Transverse colon (tissue), 4 donors: ENCODE data around the gene RPTOR. TPM values are rescaled to one million over a fixed set of nuclear protein-coding genes. Genes with fewer than 3 reads are reported as not detected.

Source experiments
- DNase-seq: peaks from one replicate; pipeline ENCODE4 v3.0.0-alpha.2; 2019
- H3K27ac ChIP-seq, 4 donors: fragments of 200-600 bp; sonication (generic); 2 replicates each; pipeline ENCODE4 v1.5.1; 2016 to 2018; ENCODE audit warnings: inconsistent platforms in 4 of 4
- H3K27me3 ChIP-seq: fragments of 200-600 bp; sonication (generic); 2 replicates; pipeline ENCODE4 v1.5.1; 2017; ENCODE audit warnings: inconsistent platforms
- H3K36me3 ChIP-seq, 4 donors: fragments of 200-600 bp; sonication (generic); 2 replicates each; pipeline ENCODE4 v1.5.1; 2017 to 2019; ENCODE audit warnings: inconsistent platforms in 4 of 4
- H3K4me1 ChIP-seq, 4 donors: fragments of 200-600 bp; sonication (generic); 2 replicates each; pipeline ENCODE4 v1.5.1; 2017 to 2020; ENCODE audit warnings: inconsistent platforms in 4 of 4
- H3K4me3 ChIP-seq, 4 donors: fragments of 200-600 bp; sonication (generic); 1 replicate in 1 of 4; 2 replicates in 3 of 4; pipeline versions ENCODE4 v1.5.1 to v1.6.1; 2017 to 2019; ENCODE audit warnings: inconsistent platforms in 4 of 4
- H3K9me3 ChIP-seq, 2 donors: fragments of 200-600 bp; sonication (generic); 2 replicates each; pipeline ENCODE4 v1.5.1; 2017 to 2019; ENCODE audit warnings: inconsistent platforms in 2 of 2
- EP300 ChIP-seq: sonication (generic); formaldehyde crosslinking; IDR thresholded peaks from one replicate; pipeline ENCODE4 v1.6.1; 2017; ENCODE audit warnings: antibody characterized with exemption, low read depth
- POLR2A ChIP-seq: fragments of 450-650 bp; IDR thresholded peaks from one replicate; pipeline ENCODE4 v1.6.1; 2016; ENCODE audit warnings: antibody characterized with exemption, mild to moderate bottlenecking, moderate library complexity
- POLR2AphosphoS5 ChIP-seq, 3 donors: sonication (generic); formaldehyde crosslinking; IDR thresholded peaks; one replicate each; pipeline ENCODE4 v1.6.1; 2016; ENCODE audit warnings: antibody characterized with exemption in 3 of 3
- WGBS, 2 donors: methylation state at CpG; one replicate each; pipeline ENCODE4 v1.1.5; 2018; ENCODE audit warnings: low coverage in 1 of 2; 5-methylcytosine and 5-hydroxymethylcytosine counted together
- in situ Hi-C, 4 donors: fragments of 200-750 bp; cut with MboI; loops; one replicate each; pipeline versions ENCODE4 v1.15.0 to v1.15.1; 2017; ENCODE audit warnings: low sequenced_read_pairs in 3 of 4, low pct_ligation_motif_present in 1 of 4, low pct_unique_long_range_greater_than_20kb in 1 of 4
- intact Hi-C: fragments of 100-400 bp; cut with DNase I; formaldehyde crosslinking; loops from one replicate; pipeline ENCODE4 v1.15.1; 2023; ENCODE audit warnings: low total_unique reads
- total RNA-seq, 4 donors: library from RNA; depleted of rRNA; stranded (reverse); fragments of >200 nt; gene quantifications; one replicate each; pipeline ENCODE4 v1.1.0, GENCODE V29; 2016
- TF ChIP-seq, protein P1 (sequence below), 5 experiments: fragments of 200-600 bp in 3 of 5; fragments of 450-650 bp in 2 of 5; sonication (generic) in 3 of 5; IDR thresholded peaks; 1 replicate in 2 of 5; 2 replicates in 3 of 5; pipeline ENCODE4 v1.5.1; 2016 to 2017; ENCODE audit warnings: antibody characterized with exemption in 5 of 5, inconsistent platforms in 3 of 5, mild to moderate bottlenecking in 2 of 5, moderate library complexity in 1 of 5

Gene RPTOR
- total RNA-seq, 4 donors from 2014 or later, result 28.9 to 79.3 (median 48.0) TPM

GRCh38 chr17:80640366-80641084 lies 95.9 kb downstream of the RPTOR start:
- intact Hi-C loops (no loop called here), in situ Hi-C loops (no loop called here)
- 94 to 95% methylated on average over 16 to 19 of the region's 19 CpGs for WGBS, 2 donors
- Histone ChIP-seq H3K27ac (no peak overlapping the region), H3K4me3 (no peak overlapping the region), H3K27me3 (no peaks in the 10 kb centered on the region), H3K4me1 (peaks cover 0 to 8% (median 3%) of the 10 kb centered on the region in 4 donors), H3K36me3 (no peaks in the 10 kb centered on the region), H3K9me3 (no peaks in the 10 kb centered on the region)
- no peak for DNase-seq
- TF ChIP-seq POLR2A, result no peak
- TF ChIP-seq, protein P1, sequence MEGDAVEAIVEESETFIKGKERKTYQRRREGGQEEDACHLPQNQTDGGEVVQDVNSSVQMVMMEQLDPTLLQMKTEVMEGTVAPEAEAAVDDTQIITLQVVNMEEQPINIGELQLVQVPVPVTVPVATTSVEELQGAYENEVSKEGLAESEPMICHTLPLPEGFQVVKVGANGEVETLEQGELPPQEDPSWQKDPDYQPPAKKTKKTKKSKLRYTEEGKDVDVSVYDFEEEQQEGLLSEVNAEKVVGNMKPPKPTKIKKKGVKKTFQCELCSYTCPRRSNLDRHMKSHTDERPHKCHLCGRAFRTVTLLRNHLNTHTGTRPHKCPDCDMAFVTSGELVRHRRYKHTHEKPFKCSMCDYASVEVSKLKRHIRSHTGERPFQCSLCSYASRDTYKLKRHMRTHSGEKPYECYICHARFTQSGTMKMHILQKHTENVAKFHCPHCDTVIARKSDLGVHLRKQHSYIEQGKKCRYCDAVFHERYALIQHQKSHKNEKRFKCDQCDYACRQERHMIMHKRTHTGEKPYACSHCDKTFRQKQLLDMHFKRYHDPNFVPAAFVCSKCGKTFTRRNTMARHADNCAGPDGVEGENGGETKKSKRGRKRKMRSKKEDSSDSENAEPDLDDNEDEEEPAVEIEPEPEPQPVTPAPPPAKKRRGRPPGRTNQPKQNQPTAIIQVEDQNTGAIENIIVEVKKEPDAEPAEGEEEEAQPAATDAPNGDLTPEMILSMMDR (IDR thresholded peaks at IDR 0.05), result no peak
- no peak for TF ChIP-seq EP300
- no peak for TF ChIP-seq POLR2AphosphoS5 (IDR thresholded peaks at IDR 0.05)

DNA sequence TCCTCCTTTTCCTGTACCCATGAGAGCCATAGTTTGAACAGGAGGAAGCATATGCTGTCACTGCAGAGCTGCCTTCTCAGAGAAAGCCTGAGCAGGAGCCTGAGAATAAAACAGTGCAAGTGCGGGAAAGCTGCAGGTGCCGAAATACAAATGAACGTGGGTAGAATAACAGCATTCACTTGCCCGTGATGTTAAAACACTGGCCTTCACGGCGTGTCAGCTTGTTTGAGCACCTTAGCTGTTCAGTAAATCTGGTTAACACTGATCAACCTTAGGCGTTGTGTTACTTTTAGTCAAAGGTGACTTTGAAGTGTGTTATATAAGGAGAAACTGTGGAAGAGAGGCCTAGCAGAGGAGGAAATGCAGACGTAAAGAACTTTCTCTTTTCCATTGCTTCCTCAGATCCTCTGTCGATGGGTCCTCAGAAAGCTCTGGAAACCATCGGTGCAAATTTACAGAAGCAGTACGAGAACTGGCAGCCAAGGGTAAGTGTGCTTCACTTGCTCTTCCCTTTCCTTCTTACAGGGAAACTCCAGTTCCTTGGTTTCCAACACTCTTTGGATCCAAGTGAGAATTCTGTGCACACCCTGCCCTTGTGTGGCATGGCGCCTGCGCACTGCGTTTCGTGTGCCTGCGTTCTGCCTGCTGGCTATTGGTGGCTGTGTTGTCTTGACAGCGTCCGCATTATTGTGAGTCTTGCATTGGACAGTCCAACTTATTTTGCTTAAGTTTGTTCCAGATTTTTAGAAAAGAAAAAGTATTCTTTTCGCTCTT lies 98.9 kb downstream of the RPTOR start:
- Histone ChIP-seq H3K9me3 (no peaks in the 10 kb centered on the region), H3K27me3 (no peaks in the 10 kb centered on the region), H3K27ac (no peak overlapping the region), H3K4me3 (no peak overlapping the region), H3K4me1 (no peaks in the 10 kb centered on the region), H3K36me3 (no peaks in the 10 kb centered on the region)
- TF ChIP-seq POLR2A (no peak), EP300 (no peak), POLR2AphosphoS5 (IDR thresholded peaks at IDR 0.05) (no peak)
- TF ChIP-seq, protein P1 (IDR thresholded peaks at IDR 0.05), result no peak
- intact Hi-C loops, result no loop called here
- no peak for DNase-seq
- in situ Hi-C loops, result no loop called here
- 94 to 98% methylated on average over 16 to 19 of the region's 19 CpGs for WGBS, 2 donors

DNA sequence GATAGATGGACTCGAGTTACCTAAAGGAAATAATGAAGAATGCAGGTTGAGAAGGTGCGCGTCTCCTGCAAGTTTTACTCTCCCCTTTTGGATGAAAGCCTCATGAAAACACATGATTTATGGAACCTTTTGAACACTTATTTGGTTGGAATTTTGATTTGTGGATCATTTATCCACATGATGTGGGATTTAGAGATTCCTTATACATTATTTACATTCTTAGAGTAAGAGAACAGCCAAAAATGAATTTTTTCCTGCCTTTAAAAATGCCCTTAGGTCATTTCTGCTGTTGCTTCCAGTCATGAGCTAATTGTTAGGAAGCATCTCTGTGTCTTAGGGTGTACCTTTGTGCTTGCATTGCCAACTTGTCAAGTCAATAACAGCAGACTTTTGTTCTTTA lies 99.9 kb downstream of the RPTOR start:
- 97 to 100% methylated on average over 3 of the region's 3 CpGs for WGBS, 2 donors
- no peak overlapping the region for H3K27ac ChIP-seq
- no peaks in the 10 kb centered on the region for H3K36me3 ChIP-seq
- no peak for DNase-seq
- intact Hi-C loops (no loop called here), in situ Hi-C loops (no loop called here)
- H3K9me3 ChIP-seq, result no peaks in the 10 kb centered on the region
- H3K27me3 ChIP-seq, result no peaks in the 10 kb centered on the region
- peaks cover 0 to 5% (median 0%) of the 10 kb centered on the region in 4 donors for H3K4me1 ChIP-seq
- TF ChIP-seq EP300, result no peak
- TF ChIP-seq, protein P1 (IDR thresholded peaks at IDR 0.05), result no peak
- TF ChIP-seq POLR2AphosphoS5 (IDR thresholded peaks at IDR 0.05), result no peak
- no peak for TF ChIP-seq POLR2A
- H3K4me3 ChIP-seq, result no peak overlapping the region

DNA sequence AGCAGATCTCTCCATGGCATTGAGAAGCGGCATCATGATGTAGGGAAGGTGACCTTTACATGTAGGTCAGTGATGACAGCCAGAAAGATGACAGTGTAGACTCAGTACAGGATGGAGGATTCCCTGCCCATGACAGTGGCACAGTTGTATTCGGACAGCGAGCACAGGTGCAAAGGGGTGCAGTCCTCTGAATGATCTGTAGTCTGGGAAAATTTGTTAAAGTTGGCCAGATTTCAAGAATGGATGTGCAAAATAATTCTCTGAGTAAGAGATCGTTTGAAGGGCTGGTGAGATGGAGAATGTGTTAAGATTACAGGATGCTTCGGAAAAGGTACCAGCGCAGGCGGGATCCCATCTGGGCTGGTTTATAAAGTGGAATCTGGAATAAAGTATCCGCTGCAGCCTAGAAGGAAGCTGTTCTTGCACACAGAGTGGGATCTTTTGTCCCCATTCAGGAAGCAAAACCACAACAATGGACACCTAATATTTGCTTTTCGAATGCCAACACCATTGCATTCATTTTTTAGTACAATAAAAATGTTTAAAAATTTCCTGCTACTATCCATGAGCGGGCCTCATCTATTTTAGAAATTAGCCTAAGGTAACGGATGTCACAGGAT lies 101.2 kb downstream of the RPTOR start:
- no peaks in the 10 kb centered on the region for H3K27me3 ChIP-seq
- no peak for TF ChIP-seq EP300
- no peak for TF ChIP-seq POLR2A
- no peak for TF ChIP-seq POLR2AphosphoS5 (IDR thresholded peaks at IDR 0.05)
- TF ChIP-seq, protein P1 (IDR thresholded peaks at IDR 0.05), result no peak
- no peaks in the 10 kb centered on the region for H3K9me3 ChIP-seq
- H3K36me3 ChIP-seq, result no peaks in the 10 kb centered on the region
- WGBS, 2 donors, result 90% methylated on average over 6 to 11 of the region's 11 CpGs
- H3K4me1 ChIP-seq, result peaks cover 0 to 7% (median 0%) of the 10 kb centered on the region in 4 donors
- H3K4me3 ChIP-seq, result no peak overlapping the region
- in situ Hi-C loops, result no loop called here
- DNase-seq, result no peak
- intact Hi-C loops, result no loop called here
- H3K27ac ChIP-seq, result no peak overlapping the region
